Measurements from ENCODE around the gene USH2A.
A peak's percentile ranks its signal among the peaks of the same experiment; 100 is the strongest.
"Not testable (repeated sequence)": the region's sequence is repeated elsewhere in the genome, so short reads cannot be mapped to it uniquely, and the experiment has no call there.

USH2A gene

GRCh38 chr1:216032961-216033614 is 390.2 kb downstream of the USH2A start:
- DNase-seq: no peak

DNA sequence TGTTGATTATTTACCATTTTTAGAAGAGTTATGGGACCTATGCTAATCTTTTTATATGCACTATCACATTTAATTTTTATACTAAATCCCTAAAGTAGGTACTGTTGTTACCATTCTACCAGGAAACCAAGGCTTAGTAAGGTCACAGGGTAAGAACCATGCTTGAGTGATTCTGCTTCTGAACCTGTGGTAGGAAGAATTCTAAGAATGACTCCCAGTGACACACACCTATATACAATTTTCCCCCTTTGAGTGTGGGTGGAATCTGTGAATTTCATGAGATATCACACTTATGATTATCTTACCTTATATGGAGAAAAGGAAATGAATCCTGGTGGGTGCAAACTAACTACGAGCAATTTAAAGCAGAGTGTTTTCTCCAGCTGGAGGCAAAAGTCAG is 391.0 kb downstream of the USH2A start:
- no peak for DNase-seq

GRCh38 chr1:216028631-216029030 is 394.6 kb downstream of the USH2A start:
- DNase-seq: no peak

GRCh38 chr1:216024546-216024945 is 398.7 kb downstream of the USH2A start:
- no peak for DNase-seq

GRCh38 chr1:216020743-216021345 is 402.4 kb downstream of the USH2A start:
- no peak for DNase-seq

DNA sequence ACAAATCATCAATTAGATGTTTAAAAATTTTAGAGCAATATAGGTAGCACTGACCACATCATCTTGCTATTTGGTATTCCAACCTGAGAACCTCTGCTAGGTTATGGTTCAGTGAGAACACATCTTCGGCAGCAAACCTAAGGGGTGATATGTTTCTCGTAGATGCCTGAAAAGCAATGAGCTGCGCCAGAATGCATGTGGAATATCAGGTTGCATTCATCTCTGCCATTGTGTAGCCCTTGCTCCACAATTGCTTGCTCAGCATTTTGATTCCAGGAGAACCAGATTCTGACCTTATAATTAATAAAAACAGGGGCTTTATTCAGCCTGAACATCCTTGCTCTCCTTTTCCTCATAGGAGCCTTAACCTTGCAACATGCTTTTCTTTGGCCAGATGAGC is 408.1 kb downstream of the USH2A start:
- no peak for DNase-seq

GRCh38 chr1:216014086-216014485 is 409.2 kb downstream of the USH2A start:
- DNase-seq: no peak

DNA sequence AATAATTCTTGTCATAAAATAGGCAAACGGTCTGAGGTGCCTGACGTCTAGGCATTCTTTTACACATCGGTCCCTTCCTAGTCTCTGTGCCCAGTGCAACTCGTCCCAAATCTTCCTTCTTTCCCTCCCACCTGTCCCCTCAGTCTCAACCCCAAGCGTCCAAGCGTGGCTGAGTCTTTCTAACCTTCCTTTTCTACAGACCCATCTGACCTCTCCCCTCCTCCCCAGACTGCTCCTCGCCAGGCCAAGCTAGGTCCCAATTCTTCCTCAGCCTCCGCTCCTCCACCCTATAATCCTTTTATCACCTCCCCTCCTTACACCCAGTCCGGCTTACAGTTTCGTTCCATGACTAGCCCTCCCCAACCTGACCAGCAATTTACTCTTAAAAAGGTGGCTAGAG is 413.8 kb downstream of the USH2A start:
- DNase-seq: not testable (repeated sequence)

GRCh38 chr1:216005916-216006315 is 417.3 kb downstream of the USH2A start:
- no peak for DNase-seq

DNA sequence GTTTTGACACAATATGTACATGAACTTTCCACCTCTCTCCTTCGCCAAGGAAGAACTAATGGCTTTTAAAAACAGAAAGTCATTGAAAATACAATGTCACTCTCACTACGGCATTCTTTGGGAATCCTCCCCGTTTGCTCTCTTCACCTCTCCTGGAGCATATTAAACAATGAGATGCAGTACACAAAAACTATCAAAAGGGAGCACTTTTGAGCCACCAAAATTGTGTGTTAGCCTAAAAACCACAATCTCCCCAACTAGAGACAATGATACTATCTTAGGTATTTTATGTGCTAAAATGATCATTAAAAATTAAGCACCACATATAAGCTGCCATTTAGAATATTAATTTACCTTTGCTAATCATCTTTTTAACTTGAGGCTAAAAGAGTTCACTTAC is 430.6 kb downstream of the USH2A start:
- peak; percentile 18 for DNase-seq

GRCh38 chr1:215987092-215987875 is 436.0 kb downstream of the USH2A start:
- DNase-seq: peak; percentile 3

- no peak for DNase-seq
Measured at GRCh38 chr1:215986401-215986800, 436.8 kb downstream of the USH2A start.

DNA sequence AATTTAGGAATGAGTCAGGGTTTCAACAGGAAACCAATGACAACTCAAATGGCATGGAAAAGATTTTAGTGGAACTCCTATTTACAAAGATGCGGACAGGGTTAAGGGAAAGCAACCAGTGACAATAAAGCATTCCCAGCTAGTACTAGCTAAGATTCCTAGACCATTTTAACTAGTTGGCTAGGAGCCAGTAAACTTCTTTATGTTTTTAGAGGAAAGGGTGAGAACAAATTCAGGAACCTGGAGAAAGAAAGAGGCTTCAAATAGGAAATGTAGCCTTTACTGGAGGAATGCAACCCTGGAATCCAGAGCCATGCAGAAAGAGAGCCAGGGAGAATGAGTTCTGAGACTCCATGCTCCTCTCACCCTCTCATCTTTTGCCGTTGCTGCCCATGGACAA is 439.6 kb downstream of the USH2A start:
- no peak for DNase-seq

DNA sequence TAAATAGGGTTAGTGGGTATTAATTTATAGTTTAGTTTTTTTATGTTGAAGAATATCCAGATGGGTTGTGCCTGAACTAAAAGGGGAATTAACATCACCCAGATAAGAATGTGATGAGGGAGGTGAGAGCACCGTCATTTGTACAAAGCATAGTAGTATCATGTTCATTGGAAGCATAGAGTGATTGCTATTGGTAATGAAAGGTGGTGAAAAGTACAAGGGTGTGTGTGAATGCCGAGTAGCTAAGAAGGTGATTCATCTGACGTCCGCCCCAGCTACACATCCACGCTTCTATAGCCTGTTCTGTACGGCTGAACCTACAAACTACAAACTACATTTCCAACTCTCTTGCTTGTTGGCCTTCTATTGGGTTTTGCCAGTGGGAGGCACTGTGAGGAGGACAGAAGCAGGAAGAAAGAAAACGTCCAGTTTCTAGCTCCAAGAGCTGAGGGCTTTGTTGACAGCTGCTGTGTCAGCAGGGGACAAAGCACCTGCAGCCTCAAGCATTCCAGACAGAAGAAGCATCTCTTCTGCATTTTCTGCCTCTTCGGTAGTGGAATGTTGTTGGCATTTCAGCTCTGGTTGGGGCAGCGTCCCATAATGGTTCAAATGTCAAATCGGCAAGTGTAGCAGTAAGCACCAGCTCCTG is 451.3 kb downstream of the USH2A start:
- no peak for DNase-seq

DNA sequence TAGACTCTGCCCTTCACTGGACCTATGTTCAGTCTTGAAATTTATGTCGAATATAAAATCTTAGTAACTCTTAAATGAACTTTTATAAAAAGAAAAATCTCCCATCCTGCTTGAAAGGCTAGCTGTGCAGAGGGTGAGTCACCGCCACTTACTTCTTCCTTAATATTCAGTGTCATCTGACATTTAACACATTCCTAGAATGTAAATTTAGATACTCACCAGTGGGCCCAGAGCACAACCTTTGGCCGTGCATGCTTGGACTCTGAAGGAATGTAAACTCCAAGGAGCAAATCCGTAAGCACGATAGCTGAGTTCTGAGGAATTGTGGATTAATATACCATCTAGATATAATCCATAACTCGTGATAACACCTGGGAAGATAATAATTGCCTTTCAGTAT is 452.8 kb downstream of the USH2A start:
- no peak for DNase-seq

DNA sequence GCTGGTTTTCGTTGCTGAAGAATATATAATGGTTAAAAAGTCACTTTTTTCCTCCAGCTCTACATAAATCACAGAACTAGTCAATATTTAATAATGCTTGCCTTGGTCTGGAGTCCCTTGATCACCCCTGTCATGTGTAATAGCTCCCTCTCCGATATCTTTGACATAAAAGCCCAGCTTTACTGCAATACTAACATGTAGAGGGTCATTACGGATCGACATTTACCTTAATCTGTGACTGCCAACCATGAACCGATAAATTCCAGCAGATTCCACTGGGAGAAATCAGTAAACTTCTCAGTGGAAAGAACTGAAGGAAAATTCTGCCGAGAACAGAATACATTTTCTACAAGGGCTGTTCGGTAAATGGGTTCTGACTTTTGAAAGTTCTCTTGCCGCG is 459.6 kb downstream of the USH2A start:
- DNase-seq: no peak

DNA sequence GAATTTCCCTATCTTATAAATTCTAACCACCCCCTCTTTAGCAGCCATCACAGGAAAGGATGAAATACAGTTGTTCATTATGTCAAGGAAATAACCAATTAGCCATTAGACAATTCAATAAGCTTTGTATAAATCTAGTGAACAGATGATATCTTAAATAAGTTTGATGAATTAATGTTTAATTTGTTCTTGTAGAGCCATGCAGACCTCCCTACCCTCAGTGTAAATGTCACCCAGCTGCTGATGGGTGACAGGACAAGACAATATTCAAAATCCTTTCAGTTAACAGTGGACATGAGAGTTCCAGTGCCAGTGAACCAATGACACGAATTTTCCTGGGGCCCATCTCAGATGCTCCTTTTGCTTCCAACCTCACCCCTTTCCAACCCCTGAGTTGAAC is 460.2 kb downstream of the USH2A start:
- no peak for DNase-seq

DNA sequence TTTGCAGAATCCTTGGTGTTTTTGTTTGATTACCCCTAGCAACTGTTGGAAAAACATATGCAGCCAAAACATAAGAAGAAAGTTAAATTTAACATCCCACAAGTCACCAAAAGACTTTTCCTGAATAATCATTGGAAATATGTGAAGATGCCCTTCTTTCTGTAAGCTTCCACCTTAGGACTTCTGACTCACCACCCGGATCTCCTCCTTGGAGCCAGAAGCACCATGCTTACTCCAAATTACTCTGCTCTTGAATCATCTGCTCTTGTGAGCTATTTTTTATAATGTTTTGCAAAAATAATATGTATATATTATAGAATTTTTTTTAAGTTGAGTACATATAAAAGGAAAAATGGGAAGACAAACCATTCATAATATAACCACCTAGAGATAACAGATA is 464.4 kb downstream of the USH2A start:
- no peak for DNase-seq

- no peak for DNase-seq
Measured at GRCh38 chr1:215957663-215958062, 465.6 kb downstream of the USH2A start.

GRCh38 chr1:215932558-215932957 is 490.7 kb downstream of the USH2A start:
- DNase-seq: no peak

DNA sequence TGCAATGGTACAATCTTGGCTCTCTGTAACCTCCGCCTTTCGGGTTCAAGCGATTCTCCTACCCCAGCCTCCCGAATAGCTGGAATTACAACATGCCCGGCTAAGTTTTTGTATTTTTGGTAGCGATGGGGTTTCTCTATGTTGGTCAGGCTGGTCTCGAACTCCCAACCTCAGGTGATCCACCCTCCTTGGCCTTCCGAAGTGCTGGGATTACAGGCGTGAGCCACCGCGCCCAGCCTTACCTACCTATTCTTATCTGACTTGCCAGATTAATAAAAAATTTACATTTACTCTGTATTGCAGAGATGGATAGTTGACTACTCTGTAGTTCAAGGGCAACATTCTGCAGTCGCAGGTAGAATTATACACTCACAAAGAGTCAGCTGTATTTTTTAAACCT is 496.6 kb downstream of the USH2A start:
- DNase-seq: no peak

GRCh38 chr1:215923129-215923824 is 500.0 kb downstream of the USH2A start:
- DNase-seq: no peak

DNA sequence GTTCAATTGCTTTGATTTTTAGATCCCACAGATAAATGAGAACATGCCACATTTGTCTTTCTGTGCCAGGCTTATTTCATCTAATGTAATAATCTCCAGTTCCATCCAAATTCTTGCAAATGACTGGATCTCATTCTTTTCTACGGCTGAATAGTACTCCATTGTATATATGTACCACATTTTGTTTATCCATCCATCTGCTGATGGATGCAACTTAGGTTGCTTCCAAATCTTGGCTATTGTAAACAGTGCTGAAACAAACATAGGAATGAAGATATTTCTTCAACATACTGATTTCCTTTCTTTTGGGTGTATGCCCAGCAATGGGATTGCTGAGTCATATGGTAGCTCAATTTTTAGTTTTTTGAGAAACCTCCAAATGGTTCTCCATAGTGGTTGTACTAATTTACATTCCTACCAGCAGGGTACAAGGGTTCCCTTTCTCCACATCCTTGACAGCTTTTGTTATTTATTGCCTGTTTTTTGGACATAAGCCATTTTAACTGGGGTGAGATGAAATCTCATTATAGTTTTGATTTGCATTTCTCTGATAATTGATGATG is 511.8 kb downstream of the USH2A start:
- no peak for DNase-seq
